ENCODE data around the gene ADM5.

Gene ADM5

GRCh38 chr19:49665351-49666119 is 23.9 kb upstream of the ADM5 start, which contains the start of the genes BCL2L12 and IRF3:
TSS of gene BCL2L12 (plus strand) at chr19:49665933. CDS start at chr19:49666693, 760 bp downstream.
TSS of gene IRF3 (minus strand) at chr19:49665857. CDS start at chr19:49664838, 1,019 bp downstream.
- in situ Hi-C loops (cut with HindIII; ENCODE audit: low sequenced_read_pairs), result no loop called here
- TF ChIP-seq CTCF (IDR thresholded peaks at IDR 0.05; ENCODE audit: low read depth, low read length), result peak; percentile 1
- peak within 1 kb of the TSS; percentile 82 for H3K4me3 ChIP-seq (ENCODE audit: low read depth, low read length)
- peak; percentile 97 for DNase-seq (ENCODE audit: low read depth, low spot score)

- DNase-seq (ENCODE audit: low read depth, low spot score), result no peak
- H3K4me3 ChIP-seq (ENCODE audit: low read depth, low read length), result peak overlapping the region; percentile 82
- in situ Hi-C loops (cut with HindIII; ENCODE audit: low sequenced_read_pairs), result no loop called here
- TF ChIP-seq CTCF (IDR thresholded peaks at IDR 0.05; ENCODE audit: low read depth, low read length), result peak; percentile 6
These were observed 23.3 kb upstream of the ADM5 start for GRCh38 chr19:49666120-49666444.

- in situ Hi-C loops (cut with HindIII; ENCODE audit: low sequenced_read_pairs), result no loop called here
- no peak overlapping the region for H3K4me3 ChIP-seq (ENCODE audit: low read depth, low read length)
- no peak for TF ChIP-seq CTCF (IDR thresholded peaks at IDR 0.05; ENCODE audit: low read depth, low read length)
- no peak for DNase-seq (ENCODE audit: low read depth, low spot score)
These were observed 21.9 kb upstream of the ADM5 start for GRCh38 chr19:49667473-49667872.

GRCh38 chr19:49669516-49669915 is 19.9 kb upstream of the ADM5 start:
- DNase-seq (ENCODE audit: low read depth, low spot score), result no peak
- TF ChIP-seq CTCF (IDR thresholded peaks at IDR 0.05; ENCODE audit: low read depth, low read length), result no peak
- in situ Hi-C loops (cut with HindIII; ENCODE audit: low sequenced_read_pairs), result no loop called here
- no peak overlapping the region for H3K4me3 ChIP-seq (ENCODE audit: low read depth, low read length)

GRCh38 chr19:49672131-49672919 is 17.1 kb upstream of the ADM5 start:
- peak; percentile 63 for DNase-seq (ENCODE audit: low read depth, low spot score)
- peak; percentile 98 for TF ChIP-seq CTCF (IDR thresholded peaks at IDR 0.05; ENCODE audit: low read depth, low read length)
- no peak overlapping the region for H3K4me3 ChIP-seq (ENCODE audit: low read depth, low read length)
- in situ Hi-C loops (cut with HindIII; ENCODE audit: low sequenced_read_pairs), result no loop called here

GRCh38 chr19:49676136-49676783 is 13.1 kb upstream of the ADM5 start:
- peak overlapping the region; percentile 40 for H3K4me3 ChIP-seq (ENCODE audit: low read depth, low read length)
- no peak for TF ChIP-seq CTCF (IDR thresholded peaks at IDR 0.05; ENCODE audit: low read depth, low read length)
- in situ Hi-C loops (cut with HindIII; ENCODE audit: low sequenced_read_pairs), result no loop called here
- DNase-seq (ENCODE audit: low read depth, low spot score), result peak; percentile 97

Data from astrocyte of the spinal cord (primary cell).